Spinal cord (tissue), 10 donors: ENCODE measurements around the gene ADAMTSL3. TPM values are rescaled to one million over a fixed set of nuclear protein-coding genes. Genes with fewer than 3 reads are reported as not detected.

Experiments
- DNase-seq, 6 donors: peaks; one replicate each; pipeline versions ENCODE4 v3.0.0 to v3.0.0-alpha.2; 2013 to 2015; ENCODE audit warnings: low spot score in 6 of 6, low read depth in 4 of 6
- H3K27ac ChIP-seq: one replicate; pipeline ENCODE4 v1.5.1; 2013; ENCODE audit warnings: low read depth, low read length, control low read depth
- H3K27me3 ChIP-seq: one replicate; pipeline ENCODE4 v1.6.1; 2013; ENCODE audit warnings: low read length; ENCODE audit not compliant: control insufficient read depth, insufficient read depth
- H3K36me3 ChIP-seq: one replicate; pipeline ENCODE4 v1.6.1; 2013; ENCODE audit warnings: low read length; ENCODE audit not compliant: control insufficient read depth, insufficient read depth
- H3K4me1 ChIP-seq: one replicate; pipeline ENCODE4 v1.6.1; 2013; ENCODE audit warnings: low read length; ENCODE audit not compliant: control insufficient read depth, insufficient read depth
- H3K4me3 ChIP-seq: one replicate; pipeline ENCODE4 v1.5.1; 2013; ENCODE audit warnings: low read depth, low read length, control low read depth
- H3K9me3 ChIP-seq: one replicate; pipeline ENCODE4 v1.6.1; 2013; ENCODE audit warnings: low read length; ENCODE audit not compliant: control insufficient read depth, insufficient read depth
- WGBS: methylation state at CpG from one replicate; pipeline ENCODE4 v1.1.5; 2013; ENCODE audit warnings: missing lambda C conversion rate; ENCODE audit not compliant: insufficient coverage; 5-methylcytosine and 5-hydroxymethylcytosine counted together
- polyA plus RNA-seq, 2 donors: library from polyadenylated mRNA; unstranded; fragments of 120-200 nt; gene quantifications; one replicate each; pipeline ENCODE4 v1.2.1, GENCODE V29; 2013; ENCODE audit not compliant: insufficient read length in 2 of 2
- total RNA-seq, 2 donors: library from RNA; depleted of rRNA in 1 of 2; stranded (reverse); fragments of 120-200 nt in 1 of 2; fragments of >200 nt in 1 of 2; gene quantifications; one replicate each; pipeline versions ENCODE4 v1.2.3 to v1.2.4, GENCODE V29; 2013 to 2014
- donor health status: healthy.

Gene ADAMTSL3
- total and polyA plus RNA-seq, 4 donors, result 3.6 to 25.2 (median 12.0) TPM

- Histone ChIP-seq H3K27ac (no peak overlapping the region), H3K36me3 (no peaks in the 10 kb centered on the region), H3K9me3 (no peaks in the 10 kb centered on the region), H3K4me3 (no peak overlapping the region), H3K4me1 (no peaks in the 10 kb centered on the region), H3K27me3 (no peaks in the 10 kb centered on the region)
- no peak for DNase-seq
- WGBS, result 67% methylated on average over 3 of the region's 7 CpGs
These were observed 218.1 kb downstream of the ADAMTSL3 start for GRCh38 chr15:83871808-83872559.

- no peak for DNase-seq
- WGBS, result 94% methylated on average over 4 of the region's 7 CpGs
- Histone ChIP-seq H3K9me3 (no peaks in the 10 kb centered on the region), H3K36me3 (no peaks in the 10 kb centered on the region), H3K4me1 (no peaks in the 10 kb centered on the region), H3K4me3 (no peak overlapping the region), H3K27me3 (no peaks in the 10 kb centered on the region), H3K27ac (no peak overlapping the region)
These were observed 220.0 kb downstream of the ADAMTSL3 start for GRCh38 chr15:83873966-83874365.

DNA sequence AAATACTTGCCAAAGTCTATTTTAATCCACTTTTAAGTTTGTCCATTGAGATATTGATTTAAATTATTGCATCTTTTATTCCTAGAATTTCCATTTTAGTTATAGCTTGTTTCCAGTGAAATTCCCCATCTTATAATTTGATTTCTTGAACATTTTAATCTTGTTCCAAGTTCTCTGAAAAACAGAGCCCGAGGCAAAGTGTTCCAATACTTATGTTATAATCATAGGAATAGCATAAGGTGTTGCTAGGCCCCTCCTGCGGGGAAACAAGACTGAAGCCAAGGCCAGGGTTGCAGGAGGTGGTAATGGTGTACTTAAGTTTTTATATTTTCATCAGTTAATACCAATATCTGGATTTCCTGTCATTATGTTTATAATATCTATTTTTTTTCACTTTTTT lies 226.6 kb downstream of the ADAMTSL3 start:
- no peaks in the 10 kb centered on the region for H3K36me3 ChIP-seq
- no peaks in the 10 kb centered on the region for H3K4me1 ChIP-seq
- WGBS, result no CpG with 5 or more reads among the region's 2 CpGs
- no peaks in the 10 kb centered on the region for H3K27me3 ChIP-seq
- no peak for DNase-seq
- H3K27ac ChIP-seq, result no peak overlapping the region
- H3K9me3 ChIP-seq, result no peaks in the 10 kb centered on the region
- no peak overlapping the region for H3K4me3 ChIP-seq

- Histone ChIP-seq H3K27ac (no peak overlapping the region), H3K36me3 (no peaks in the 10 kb centered on the region), H3K27me3 (no peaks in the 10 kb centered on the region), H3K4me3 (no peak overlapping the region), H3K4me1 (no peaks in the 10 kb centered on the region), H3K9me3 (no peaks in the 10 kb centered on the region)
- WGBS, result 83% methylated on average over 2 of the region's 3 CpGs
- DNase-seq, result no peak
These were observed 227.2 kb downstream of the ADAMTSL3 start for GRCh38 chr15:83881156-83881555.

DNA sequence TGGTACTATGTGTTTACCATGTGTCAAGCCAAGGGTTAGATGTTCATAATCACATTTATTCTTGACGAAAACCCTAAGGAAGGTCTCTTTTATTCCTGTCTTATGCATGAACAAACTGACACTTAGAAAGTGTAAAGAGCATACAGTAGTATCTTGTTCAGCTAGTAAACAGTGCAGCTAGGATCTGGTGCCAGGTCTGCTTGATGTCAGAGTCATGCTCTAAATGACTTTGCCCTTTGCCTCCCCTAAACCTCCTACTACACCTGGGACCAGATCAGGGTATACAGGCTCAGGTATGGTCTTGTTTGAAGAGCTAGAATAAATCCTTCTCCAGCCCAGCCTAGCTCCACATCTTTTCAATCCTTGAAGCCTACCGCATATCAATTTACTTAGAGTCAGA lies 232.4 kb downstream of the ADAMTSL3 start:
- no peaks in the 10 kb centered on the region for H3K27me3 ChIP-seq
- no CpG with 5 or more reads among the region's 2 CpGs for WGBS
- no peak overlapping the region for H3K4me3 ChIP-seq
- H3K36me3 ChIP-seq, result no peaks in the 10 kb centered on the region
- no peak overlapping the region for H3K27ac ChIP-seq
- H3K9me3 ChIP-seq, result no peaks in the 10 kb centered on the region
- no peaks in the 10 kb centered on the region for H3K4me1 ChIP-seq
- DNase-seq, result no peak

GRCh38 chr15:83887404-83887803 lies 233.5 kb downstream of the ADAMTSL3 start:
- no peak for DNase-seq
- no peaks in the 10 kb centered on the region for H3K27me3 ChIP-seq
- no peaks in the 10 kb centered on the region for H3K36me3 ChIP-seq
- H3K9me3 ChIP-seq, result no peaks in the 10 kb centered on the region
- no peaks in the 10 kb centered on the region for H3K4me1 ChIP-seq
- WGBS, result no CpG with 5 or more reads among the region's 2 CpGs
- no peak overlapping the region for H3K4me3 ChIP-seq
- no peak overlapping the region for H3K27ac ChIP-seq

DNA sequence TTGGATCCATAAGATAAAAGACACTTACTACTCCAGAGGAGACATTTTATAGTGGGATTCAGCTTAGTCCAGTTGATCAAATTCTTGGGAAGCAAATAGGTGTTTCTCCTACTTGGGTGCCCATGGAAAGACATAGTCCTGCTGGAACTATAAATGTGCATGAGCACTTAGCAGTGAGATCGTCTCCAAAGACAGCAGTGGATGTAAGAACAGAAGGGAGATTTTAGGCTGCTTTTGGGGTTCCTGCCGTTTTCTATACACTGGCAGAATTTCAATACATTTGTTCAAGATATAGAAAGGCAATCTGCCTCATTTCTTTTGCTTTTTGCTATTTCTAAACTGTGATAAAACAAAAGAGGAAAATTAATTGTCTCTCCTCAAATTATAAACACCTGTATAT lies 234.0 kb downstream of the ADAMTSL3 start:
- H3K36me3 ChIP-seq, result no peaks in the 10 kb centered on the region
- WGBS, result no CpG with 5 or more reads among the region's 2 CpGs
- H3K9me3 ChIP-seq, result no peaks in the 10 kb centered on the region
- H3K4me3 ChIP-seq, result no peak overlapping the region
- peak in 1 of 6 donors; percentile 54 for DNase-seq
- H3K27me3 ChIP-seq, result no peaks in the 10 kb centered on the region
- H3K27ac ChIP-seq, result no peak overlapping the region
- no peaks in the 10 kb centered on the region for H3K4me1 ChIP-seq

GRCh38 chr15:83889995-83890394 lies 236.1 kb downstream of the ADAMTSL3 start:
- no peak overlapping the region for H3K27ac ChIP-seq
- no peak for DNase-seq
- no peaks in the 10 kb centered on the region for H3K9me3 ChIP-seq
- 100% methylated on average over 1 of the region's 3 CpGs for WGBS
- no peaks in the 10 kb centered on the region for H3K27me3 ChIP-seq
- H3K36me3 ChIP-seq, result no peaks in the 10 kb centered on the region
- H3K4me3 ChIP-seq, result no peak overlapping the region
- H3K4me1 ChIP-seq, result no peaks in the 10 kb centered on the region

DNA sequence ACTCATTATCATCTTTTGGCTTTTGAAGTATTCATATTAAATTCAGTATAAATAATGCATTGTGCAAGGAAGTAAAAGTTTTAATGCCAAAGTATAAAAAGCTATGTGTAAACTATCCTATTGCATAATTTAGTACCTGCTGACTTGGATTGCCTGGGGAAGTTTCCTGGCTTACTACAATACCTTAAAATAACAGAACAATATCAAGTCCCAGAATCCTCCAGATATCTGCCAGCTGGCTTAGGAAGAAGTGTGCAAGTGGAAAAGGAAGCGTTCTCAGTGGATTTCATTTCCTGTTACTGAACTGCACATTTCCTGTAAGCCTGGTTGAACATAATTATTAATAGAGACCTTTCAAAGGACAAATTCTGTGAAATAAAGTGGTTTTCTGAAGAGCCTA lies 236.7 kb downstream of the ADAMTSL3 start:
- WGBS, result no CpG with 5 or more reads among the region's 1 CpG
- no peaks in the 10 kb centered on the region for H3K9me3 ChIP-seq
- H3K27me3 ChIP-seq, result no peaks in the 10 kb centered on the region
- H3K27ac ChIP-seq, result no peak overlapping the region
- peak in 1 of 6 donors; percentile 23 for DNase-seq
- no peaks in the 10 kb centered on the region for H3K36me3 ChIP-seq
- H3K4me3 ChIP-seq, result no peak overlapping the region
- H3K4me1 ChIP-seq, result no peaks in the 10 kb centered on the region

DNA sequence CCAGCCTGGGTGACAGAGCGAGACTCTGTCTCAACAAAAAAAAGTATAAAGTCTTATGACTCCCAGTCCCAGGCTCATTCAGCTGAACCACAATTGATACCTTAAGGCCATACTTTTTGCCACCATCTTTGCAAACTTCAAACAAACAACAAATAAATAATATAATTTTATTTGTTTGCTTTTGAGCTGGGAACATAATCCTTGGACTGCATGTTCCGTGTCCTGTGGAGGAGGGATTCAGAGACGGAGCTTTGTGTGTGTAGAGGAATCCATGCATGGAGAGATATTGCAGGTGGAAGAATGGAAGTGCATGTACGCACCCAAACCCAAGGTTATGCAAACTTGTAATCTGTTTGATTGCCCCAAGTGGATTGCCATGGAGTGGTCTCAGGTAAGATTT lies 238.6 kb downstream of the ADAMTSL3 start:
- no peak overlapping the region for H3K4me3 ChIP-seq
- 100% methylated on average over 2 of the region's 4 CpGs for WGBS

More for the DNA sequence above, 238.6 kb downstream of the ADAMTSL3 start:
- no peaks in the 10 kb centered on the region for H3K4me1 ChIP-seq
- no peak for DNase-seq
- no peak overlapping the region for H3K27ac ChIP-seq
- H3K27me3 ChIP-seq, result no peaks in the 10 kb centered on the region
- no peaks in the 10 kb centered on the region for H3K36me3 ChIP-seq
- H3K9me3 ChIP-seq, result no peaks in the 10 kb centered on the region
